Lung (tissue), 12 donors: Measurements from ENCODE around the gene MARS1. TPM values are rescaled to one million over a fixed set of nuclear protein-coding genes. Genes with fewer than 3 reads are reported as not detected.

Experiments used
- ATAC-seq: fragments of 200-7000 bp; cut with Tn5 transposase; one replicate; pipeline ENCODE4 v1.9.1; 2020; ENCODE audit warnings: moderate number of reproducible peaks; ENCODE audit not compliant: insufficient read depth, low FRiP score
- DNase-seq, 3 donors: peaks; one replicate each; pipeline ENCODE4 v3.0.0-alpha.2; 2013 to 2017
- H3K27ac ChIP-seq, 2 donors: one replicate each; pipeline ENCODE4 v1.5.1; 2013; ENCODE audit warnings: mild to moderate bottlenecking in 2 of 2, moderate library complexity in 2 of 2, control low read depth in 1 of 2, inconsistent platforms in 1 of 2, low read depth in 1 of 2, low read length in 1 of 2
- H3K27me3 ChIP-seq, 3 donors: one replicate each; pipeline ENCODE4 v1.5.1; 2013; ENCODE audit warnings: low read length in 2 of 3; ENCODE audit not compliant: control insufficient read depth in 3 of 3, insufficient read depth in 3 of 3
- H3K36me3 ChIP-seq, 4 donors: one replicate each; pipeline ENCODE4 v1.5.1; 2013; ENCODE audit warnings: low read length in 4 of 4, mild to moderate bottlenecking in 1 of 4, moderate library complexity in 1 of 4; ENCODE audit not compliant: control insufficient read depth in 4 of 4, insufficient read depth in 4 of 4
- H3K4me1 ChIP-seq, 5 donors: one replicate each; pipeline ENCODE4 v1.5.1; 2013; ENCODE audit warnings: low read length in 5 of 5, mild to moderate bottlenecking in 2 of 5, moderate library complexity in 1 of 5; ENCODE audit not compliant: control insufficient read depth in 5 of 5, insufficient read depth in 5 of 5
- H3K4me3 ChIP-seq: one replicate; pipeline ENCODE4 v1.5.1; 2013; ENCODE audit warnings: mild to moderate bottlenecking, control low read depth, moderate library complexity
- H3K9ac ChIP-seq, 2 donors: one replicate each; pipeline ENCODE4 v1.5.1; 2013; ENCODE audit warnings: low read length in 2 of 2, control low read depth in 1 of 2; ENCODE audit not compliant: insufficient read depth in 1 of 2
- H3K9me3 ChIP-seq, 4 donors: one replicate each; pipeline ENCODE4 v1.5.1; 2013; ENCODE audit warnings: low read length in 3 of 4, mild to moderate bottlenecking in 1 of 4, moderate library complexity in 1 of 4; ENCODE audit not compliant: control insufficient read depth in 4 of 4, insufficient read depth in 3 of 4
- CTCF ChIP-seq: IDR thresholded peaks from 2 replicates; pipeline ENCODE4 v1.5.1; 2012; ENCODE audit warnings: mild to moderate bottlenecking; ENCODE audit errors: control extremely low read depth, extremely low read depth
- WGBS, 2 donors: extraction: QIAGEN DNeasy Blood & Tissue Kit; methylation state at CpG; one replicate each; pipeline ENCODE4 v1.1.7; 2013; 5-methylcytosine and 5-hydroxymethylcytosine counted together
- polyA plus RNA-seq, 2 donors: library from polyadenylated mRNA; stranded (reverse); fragments of 200-250 nt; gene quantifications; one replicate each; pipeline ENCODE4 v1.2.1, GENCODE V29; 2013
- total RNA-seq, 2 donors: library from RNA; depleted of rRNA in 1 of 2; stranded (reverse); fragments of >200 nt in 1 of 2; gene quantifications; one replicate each; pipeline ENCODE4 v1.2.1, GENCODE V29; 2014 to 2021
- donor health status: control.
- donor health status: control.
- donor health status: Bipolar disorder and iron deficiency.
- donor health status: healthy.
- donor health status: DM: yes; HTN: yes; CAD: no.

Gene MARS1
- total and polyA plus RNA-seq, 4 donors, result 55.9 to 213 (median 125) TPM

GRCh38 chr12:57552306-57552651, 64.4 kb downstream of the MARS1 start:
- no peak overlapping the region for H3K9ac ChIP-seq
- no peak overlapping the region for H3K27ac ChIP-seq
- H3K4me1 ChIP-seq, result peaks cover 0 to 5% (median 0%) of the 10 kb centered on the region in 5 donors
- no peaks in the 10 kb centered on the region for H3K9me3 ChIP-seq
- no peaks in the 10 kb centered on the region for H3K36me3 ChIP-seq
- DNase-seq (no peak), ATAC-seq (no peak)
- no peak overlapping the region for H3K4me3 ChIP-seq
- TF ChIP-seq CTCF, result no peak
- peaks cover 0 to 46% (median 25%) of the 10 kb centered on the region in 3 donors for H3K27me3 ChIP-seq
- 87 to 88% methylated on average over 2 of the region's 2 CpGs for WGBS, 2 donors

GRCh38 chr12:57552835-57553313, 65.0 kb downstream of the MARS1 start:
- Histone ChIP-seq H3K27me3 (peaks cover 0 to 41% (median 24%) of the 10 kb centered on the region in 3 donors), H3K9ac (no peak overlapping the region), H3K4me3 (no peak overlapping the region), H3K27ac (no peak overlapping the region), H3K9me3 (no peaks in the 10 kb centered on the region), H3K36me3 (no peaks in the 10 kb centered on the region), H3K4me1 (peaks cover 0 to 5% (median 0%) of the 10 kb centered on the region in 5 donors)
- ATAC-seq (no peak), DNase-seq (no peak)
- 64 to 84% methylated on average over 6 of the region's 6 CpGs for WGBS, 2 donors
- no peak for TF ChIP-seq CTCF

GRCh38 chr12:57553343-57554202, 65.7 kb downstream of the MARS1 start:
- ATAC-seq (no peak), DNase-seq (peak; percentile 19 to 47 (median 33))
- Histone ChIP-seq H3K9me3 (no peaks in the 10 kb centered on the region), H3K9ac (no peak overlapping the region), H3K36me3 (no peaks in the 10 kb centered on the region), H3K4me3 (no peak overlapping the region), H3K4me1 (peaks cover 0 to 5% (median 0%) of the 10 kb centered on the region in 5 donors), H3K27me3 (peaks cover 0 to 34% (median 19%) of the 10 kb centered on the region in 3 donors), H3K27ac (no peak overlapping the region)
- no peak for TF ChIP-seq CTCF
- 59 to 81% methylated on average over 7 of the region's 7 CpGs for WGBS, 2 donors
